OCI-LY3 (cell line): ENCODE measurements around the gene HINT3.

Source experiments
- EZH2phosphoT487 ChIP-seq: fragments of 200-600 bp; shearing (Covaris generic); IDR thresholded peaks from 2 replicates; pipeline ENCODE4 v1.6.1; 2018; ENCODE audit warnings: antibody characterized with exemption, mixed run types, low read depth
- TF ChIP-seq, protein P1 (sequence below): fragments of 200-600, 300-600 bp; sonication (generic); IDR thresholded peaks from 2 replicates; pipeline ENCODE4 v1.5.1; 2014; ENCODE audit warnings: antibody characterized with exemption, low read length, low read depth

DNA sequence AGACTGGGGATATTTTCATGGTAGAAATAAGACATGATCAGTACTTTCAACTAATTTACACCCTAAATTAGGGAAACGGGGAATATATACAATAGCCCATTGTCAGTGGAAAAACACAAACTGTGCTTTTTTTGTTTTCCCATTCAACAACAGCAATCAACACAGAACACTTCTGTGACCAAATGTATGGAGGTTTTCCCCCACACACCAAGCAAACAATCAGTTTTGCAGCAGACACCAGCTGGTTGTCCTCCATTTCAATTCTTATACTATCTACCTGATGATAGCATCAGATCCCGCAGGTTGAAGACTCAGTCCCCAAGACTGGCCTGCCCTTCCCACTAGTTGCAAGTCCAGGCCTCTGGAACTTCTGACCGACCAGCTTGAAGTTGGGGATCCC is 4.5 kb downstream of the HINT3 start:
- TF ChIP-seq, protein P1, sequence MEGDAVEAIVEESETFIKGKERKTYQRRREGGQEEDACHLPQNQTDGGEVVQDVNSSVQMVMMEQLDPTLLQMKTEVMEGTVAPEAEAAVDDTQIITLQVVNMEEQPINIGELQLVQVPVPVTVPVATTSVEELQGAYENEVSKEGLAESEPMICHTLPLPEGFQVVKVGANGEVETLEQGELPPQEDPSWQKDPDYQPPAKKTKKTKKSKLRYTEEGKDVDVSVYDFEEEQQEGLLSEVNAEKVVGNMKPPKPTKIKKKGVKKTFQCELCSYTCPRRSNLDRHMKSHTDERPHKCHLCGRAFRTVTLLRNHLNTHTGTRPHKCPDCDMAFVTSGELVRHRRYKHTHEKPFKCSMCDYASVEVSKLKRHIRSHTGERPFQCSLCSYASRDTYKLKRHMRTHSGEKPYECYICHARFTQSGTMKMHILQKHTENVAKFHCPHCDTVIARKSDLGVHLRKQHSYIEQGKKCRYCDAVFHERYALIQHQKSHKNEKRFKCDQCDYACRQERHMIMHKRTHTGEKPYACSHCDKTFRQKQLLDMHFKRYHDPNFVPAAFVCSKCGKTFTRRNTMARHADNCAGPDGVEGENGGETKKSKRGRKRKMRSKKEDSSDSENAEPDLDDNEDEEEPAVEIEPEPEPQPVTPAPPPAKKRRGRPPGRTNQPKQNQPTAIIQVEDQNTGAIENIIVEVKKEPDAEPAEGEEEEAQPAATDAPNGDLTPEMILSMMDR, result no peak
- TF ChIP-seq EZH2phosphoT487, result no peak
